ENCODE results near the gene RAB1B.
"Not testable (repeated sequence)": the region's sequence is repeated elsewhere in the genome, so short reads cannot be mapped to it uniquely, and the experiment has no call there.

RAB1B gene

GRCh38 chr11:66267379-66268243 lies 828 bp upstream of the RAB1B start:
- DNase-seq = peak; percentile 91

DNA sequence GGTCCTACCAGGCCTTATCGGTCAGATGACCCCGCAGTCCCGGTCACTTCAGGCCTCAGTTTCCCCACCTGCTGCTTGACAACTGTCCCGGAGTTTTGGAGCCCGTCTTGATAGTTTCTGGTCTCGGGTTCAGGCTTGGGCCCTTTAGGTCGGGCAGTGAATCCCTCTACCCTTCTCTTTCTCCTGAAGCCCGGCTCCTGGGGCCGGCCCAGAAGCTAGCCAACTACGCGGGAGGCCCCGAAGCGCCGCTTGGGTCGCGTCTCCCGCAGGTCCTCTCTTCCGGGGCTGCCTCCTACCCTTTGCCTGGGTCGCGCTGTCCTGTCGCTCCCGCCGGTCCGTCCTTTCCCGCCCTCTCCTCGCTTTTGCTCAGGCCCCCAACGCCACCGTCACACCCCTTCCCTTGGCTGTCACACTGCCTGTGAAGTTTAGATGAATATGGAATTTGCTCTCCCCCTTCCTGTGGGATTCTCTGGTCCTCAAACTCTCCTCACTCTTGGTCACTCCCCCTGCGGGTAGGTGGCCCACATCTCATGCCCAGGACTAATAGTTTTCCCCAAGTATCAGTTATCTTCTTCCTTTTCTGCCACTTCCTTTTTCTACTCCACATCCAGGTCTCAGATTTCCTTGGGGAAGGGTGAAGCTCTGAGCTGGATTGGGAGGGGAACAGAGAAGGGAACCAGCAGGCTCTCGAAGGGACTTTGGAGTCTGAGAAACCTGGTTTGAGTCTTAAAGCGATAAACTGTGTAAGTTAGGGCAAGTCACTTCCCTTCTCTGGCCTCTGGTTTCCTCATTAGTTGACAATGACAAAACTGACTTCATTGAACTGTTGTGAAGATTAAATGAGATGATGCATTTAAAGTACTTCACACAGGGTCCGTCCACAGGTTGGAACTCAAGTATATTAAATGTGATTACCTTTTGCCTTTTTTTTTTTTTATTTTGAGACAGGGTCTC lies 790 bp downstream of the RAB1B start:
- no peak for DNase-seq

DNA sequence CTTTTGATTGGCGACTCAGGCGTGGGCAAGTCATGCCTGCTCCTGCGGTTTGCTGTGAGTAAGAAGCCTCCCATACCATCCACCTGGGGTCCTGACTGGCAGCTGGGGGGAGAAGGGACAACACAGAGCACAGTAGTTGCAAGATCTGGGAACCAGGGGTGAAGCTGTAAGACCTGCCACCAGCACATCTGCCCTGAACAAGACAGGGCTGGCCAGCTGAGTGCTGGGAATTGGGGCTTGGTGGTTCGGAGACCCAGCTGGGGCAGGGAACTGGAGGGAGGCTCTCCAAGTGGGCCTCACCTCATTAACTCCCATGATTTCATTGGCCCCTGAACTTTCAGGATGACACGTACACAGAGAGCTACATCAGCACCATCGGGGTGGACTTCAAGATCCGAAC lies 3.4 kb downstream of the RAB1B start:
- no peak for DNase-seq

- no peak for DNase-seq
These were observed 4.2 kb downstream of the RAB1B start for GRCh38 chr11:66272596-66272995.

DNA sequence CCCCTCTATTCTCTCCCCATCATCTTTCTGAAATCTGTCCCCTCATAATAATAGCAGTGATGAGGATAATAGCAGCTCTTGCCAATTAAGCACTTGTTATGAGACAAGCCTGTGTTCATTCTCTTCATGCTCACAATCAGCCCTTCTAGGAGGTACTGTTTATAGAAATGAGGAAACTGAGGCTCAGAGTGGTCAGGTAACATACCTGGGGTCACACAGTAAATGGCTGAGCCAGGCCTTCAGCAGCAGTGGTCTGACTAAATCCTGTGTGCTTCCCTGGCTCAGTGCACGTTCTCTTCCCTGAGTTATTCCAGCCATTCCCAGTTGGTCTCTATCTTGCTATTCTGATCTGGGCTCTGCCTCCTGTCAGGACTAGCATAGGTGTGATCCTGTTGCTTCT lies 5.8 kb downstream of the RAB1B start:
- DNase-seq = no peak

DNA sequence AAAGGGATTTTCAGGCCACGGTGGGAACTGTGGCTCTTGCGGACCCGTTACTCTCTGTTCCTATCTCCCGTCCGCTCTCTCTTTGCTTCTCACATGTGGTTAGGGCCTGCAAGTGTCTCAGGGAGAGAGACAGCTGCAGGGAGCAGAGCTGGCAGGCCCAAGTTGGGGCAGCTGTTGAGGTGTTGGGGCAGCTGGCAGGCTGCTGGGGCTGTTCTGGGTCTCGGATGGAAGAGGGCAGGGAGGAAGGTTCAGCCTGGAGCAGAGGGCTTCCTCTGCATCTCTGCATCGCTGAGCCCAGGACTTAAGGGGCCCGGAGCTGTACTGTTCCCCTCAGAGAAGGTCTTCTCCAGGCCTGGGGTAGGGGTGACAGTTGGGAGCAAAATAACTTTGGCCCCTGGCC lies 7.0 kb downstream of the RAB1B start:
- no peak for DNase-seq

DNA sequence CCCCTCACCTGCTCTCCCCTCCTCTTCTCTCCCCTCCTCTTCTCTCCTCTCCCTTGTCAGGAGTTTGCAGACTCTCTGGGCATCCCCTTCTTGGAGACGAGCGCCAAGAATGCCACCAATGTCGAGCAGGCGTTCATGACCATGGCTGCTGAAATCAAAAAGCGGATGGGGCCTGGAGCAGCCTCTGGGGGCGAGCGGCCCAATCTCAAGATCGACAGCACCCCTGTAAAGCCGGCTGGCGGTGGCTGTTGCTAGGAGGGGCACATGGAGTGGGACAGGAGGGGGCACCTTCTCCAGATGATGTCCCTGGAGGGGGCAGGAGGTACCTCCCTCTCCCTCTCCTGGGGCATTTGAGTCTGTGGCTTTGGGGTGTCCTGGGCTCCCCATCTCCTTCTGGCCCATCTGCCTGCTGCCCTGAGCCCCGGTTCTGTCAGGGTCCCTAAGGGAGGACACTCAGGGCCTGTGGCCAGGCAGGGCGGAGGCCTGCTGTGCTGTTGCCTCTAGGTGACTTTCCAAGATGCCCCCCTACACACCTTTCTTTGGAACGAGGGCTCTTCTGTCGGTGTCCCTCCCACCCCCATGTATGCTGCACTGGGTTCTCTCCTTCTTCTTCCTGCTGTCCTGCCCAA lies 7.7 kb downstream of the RAB1B start:
- no peak for DNase-seq

- not testable (repeated sequence) for DNase-seq
These were observed 8.2 kb downstream of the RAB1B start for GRCh38 chr11:66276619-66277018.

- DNase-seq = not testable (repeated sequence)
These were observed 8.6 kb downstream of the RAB1B start for GRCh38 chr11:66277064-66277463.

GRCh38 chr11:66277471-66278362 lies 9.3 kb downstream of the RAB1B start, which contains the start of gene CNIH2:
CNIH2 (plus strand) TSS chr11:66278175; CDS start chr11:66278457, 282 bp downstream.
- no peak for DNase-seq

GRCh38 chr11:66278363-66279091 lies 10.1 kb downstream of the RAB1B start:
- DNase-seq = peak; percentile 39

- DNase-seq = no peak
These were observed 10.8 kb downstream of the RAB1B start for GRCh38 chr11:66279092-66279734.

DNA sequence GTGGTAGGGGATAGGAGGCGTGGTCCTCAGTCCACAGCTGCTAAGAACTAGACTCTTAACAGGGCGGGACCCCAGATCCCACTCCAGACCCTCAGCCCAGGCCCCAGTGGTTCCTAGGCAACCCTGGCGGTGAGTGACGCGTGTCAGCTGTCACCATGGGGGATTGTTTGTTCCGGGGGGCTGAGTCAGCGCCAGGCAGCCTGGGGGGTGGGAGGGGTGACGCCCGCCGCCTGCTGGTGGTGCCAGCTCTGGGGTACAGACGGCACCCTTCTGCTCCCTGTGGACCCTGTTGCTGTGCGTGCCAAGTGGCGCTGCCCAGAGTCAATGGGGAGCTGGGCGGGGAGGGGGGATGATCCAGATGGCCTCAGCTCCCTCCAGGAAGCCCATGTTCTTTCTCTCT lies 12.0 kb downstream of the RAB1B start:
- no peak for DNase-seq

DNA sequence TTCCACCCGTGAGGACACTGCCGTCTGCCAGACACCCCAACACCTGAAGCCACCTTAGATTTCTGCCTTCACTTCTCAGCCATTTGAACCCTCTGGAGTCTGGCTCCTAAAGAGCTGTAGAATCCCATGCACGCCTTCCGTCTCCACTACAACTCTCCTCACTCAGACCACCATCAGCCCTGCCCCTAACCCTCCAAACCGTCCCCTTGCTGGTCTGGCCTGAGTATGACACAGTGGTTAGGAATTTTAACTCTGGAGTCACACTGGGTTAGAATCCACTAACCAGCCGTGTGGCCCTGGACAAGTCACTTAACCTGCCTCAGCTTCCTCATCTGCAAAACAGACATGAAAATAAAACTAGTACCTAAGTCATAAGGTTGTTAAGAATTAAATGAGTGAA lies 12.6 kb downstream of the RAB1B start:
- DNase-seq = no peak

DNA sequence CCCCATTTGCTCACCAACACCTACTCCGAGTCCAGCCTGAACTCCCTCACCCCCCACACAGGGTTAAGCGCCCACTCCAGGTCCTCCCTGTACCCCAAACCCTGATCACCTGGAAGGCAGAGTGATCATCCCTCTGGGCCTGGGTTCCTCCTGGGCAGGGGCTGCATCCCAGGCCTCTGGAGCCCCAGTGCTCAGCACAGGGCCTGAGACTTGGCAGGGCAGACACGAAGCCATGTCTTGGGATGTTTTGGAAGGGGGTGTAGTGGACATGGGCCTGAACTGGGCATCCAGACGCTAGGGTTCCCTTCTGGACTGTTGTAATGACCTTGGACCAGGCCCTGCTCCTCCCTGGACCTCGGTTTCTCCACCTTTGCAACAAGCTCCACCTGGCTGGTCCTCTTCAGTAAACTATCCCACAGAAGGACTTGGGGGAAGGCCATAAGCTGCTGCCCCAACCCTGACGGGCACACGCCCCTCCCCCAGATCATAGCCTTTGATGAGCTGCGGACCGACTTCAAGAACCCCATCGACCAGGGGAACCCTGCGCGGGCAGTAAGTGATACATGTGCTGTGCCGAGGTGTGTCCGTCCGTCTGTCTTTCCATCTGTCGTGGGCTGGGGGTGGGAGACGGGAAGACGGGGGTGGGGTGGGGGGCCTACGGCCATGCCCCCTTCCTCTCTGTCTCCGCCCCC lies 13.5 kb downstream of the RAB1B start:
- DNase-seq = no peak

DNA sequence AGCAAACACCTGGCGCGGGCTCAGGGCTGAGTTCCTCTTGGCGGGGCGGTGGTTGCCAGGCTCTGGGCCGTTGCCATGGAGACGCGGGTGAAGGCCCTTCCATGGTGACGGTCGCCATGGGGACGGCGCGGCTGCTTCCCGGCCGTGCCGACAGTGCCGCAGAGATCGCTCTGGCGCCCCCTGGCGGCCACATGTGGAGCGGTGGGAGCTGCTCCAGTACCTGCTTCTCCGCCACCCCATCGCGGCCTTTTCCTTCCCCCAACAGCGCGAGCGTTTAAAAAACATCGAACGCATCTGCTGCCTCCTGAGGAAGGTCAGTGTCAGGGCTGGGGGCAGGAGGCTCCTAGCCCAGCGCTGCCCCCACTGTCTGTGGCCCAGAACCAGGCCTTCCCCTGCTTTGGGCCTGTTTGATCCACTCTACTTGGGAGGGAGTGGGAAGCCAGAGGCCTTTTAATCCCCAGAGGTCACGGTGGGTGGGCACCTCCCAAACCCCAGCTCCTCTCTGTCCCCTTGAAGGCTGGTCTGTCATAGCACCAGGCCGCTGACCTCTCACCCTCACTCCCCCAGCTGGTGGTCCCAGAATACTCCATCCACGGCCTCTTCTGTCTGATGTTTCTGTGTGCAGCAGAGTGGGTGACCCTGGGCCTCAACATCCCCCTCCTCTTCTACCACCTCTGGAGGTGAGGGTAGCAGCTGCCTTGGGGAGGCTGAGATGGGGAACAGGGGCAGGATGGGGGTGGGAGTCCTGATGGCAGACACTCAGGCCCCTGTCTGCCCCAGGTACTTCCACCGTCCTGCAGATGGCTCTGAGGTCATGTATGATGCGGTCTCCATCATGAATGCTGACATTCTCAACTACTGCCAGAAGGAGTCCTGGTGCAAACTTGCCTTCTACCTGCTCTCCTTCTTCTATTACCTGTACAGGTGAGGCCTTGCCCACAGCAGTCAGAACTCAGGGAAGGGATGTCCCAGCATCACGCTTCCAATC lies 14.3 kb downstream of the RAB1B start:
- DNase-seq = peak; percentile 95

- no peak for DNase-seq
These were observed 15.1 kb downstream of the RAB1B start for GRCh38 chr11:66283461-66284105.

DNA sequence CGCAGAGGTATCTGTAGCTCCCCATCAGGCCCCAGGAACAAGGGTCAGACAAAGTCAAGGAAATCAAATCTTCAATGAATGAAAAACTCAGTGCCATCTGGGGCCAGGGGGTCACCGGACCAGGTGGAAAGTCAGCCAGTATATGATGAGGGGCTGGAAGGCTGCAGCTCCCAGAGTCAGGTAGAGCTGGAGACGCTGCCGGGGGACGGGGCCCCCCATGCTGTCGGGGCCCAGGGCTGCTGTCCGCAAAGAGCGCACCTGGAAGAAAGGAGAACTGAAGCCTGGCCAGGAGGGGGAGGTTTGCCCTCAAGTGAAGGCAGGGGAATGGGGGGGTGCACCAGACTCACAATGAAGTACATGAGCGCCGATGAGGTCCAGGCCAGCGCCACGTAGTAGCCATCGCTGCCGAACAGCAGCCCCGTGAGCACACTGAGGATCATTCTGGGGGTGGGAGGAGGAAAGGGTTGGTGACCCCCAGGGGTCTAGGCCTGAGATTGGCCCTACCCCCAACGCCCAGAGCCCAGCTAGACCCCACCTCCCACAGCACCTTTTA lies 16.2 kb downstream of the RAB1B start:
- DNase-seq = no peak

All from NCI-H2227 treated with DMSO at 0.1 percent for 48 hours (cell line).